SKM-1 treated with dmso at 0.1 percent for 144 hours (cell line): ENCODE data around the gene SEC14L1.
"Not testable (repeated sequence)": the region's sequence is repeated elsewhere in the genome, so short reads cannot be mapped to it uniquely, and the experiment has no call there.

Source experiments
- DNase-seq: peaks from one replicate; lab custom pipeline; 2025; ENCODE audit not compliant: unreplicated experiment; lab: John Stamatoyannopoulos, UW

Gene SEC14L1

GRCh38 chr17:77254951-77255825, 114.4 kb downstream of the SEC14L1 start:
- no peak for DNase-seq

- DNase-seq: not testable (repeated sequence)
These were observed 115.2 kb downstream of the SEC14L1 start for GRCh38 chr17:77255970-77256369.

GRCh38 chr17:77256710-77257109, 115.9 kb downstream of the SEC14L1 start:
- DNase-seq: no peak

GRCh38 chr17:77257169-77257568, 116.4 kb downstream of the SEC14L1 start:
- no peak for DNase-seq

- no peak for DNase-seq
These were observed 117.1 kb downstream of the SEC14L1 start for GRCh38 chr17:77257596-77258458.

- DNase-seq: no peak
These were observed 117.9 kb downstream of the SEC14L1 start for GRCh38 chr17:77258638-77259037.

GRCh38 chr17:77264617-77265230, 124.0 kb downstream of the SEC14L1 start:
- no peak for DNase-seq

GRCh38 chr17:77266213-77266612, 125.4 kb downstream of the SEC14L1 start:
- DNase-seq: no peak
